Mononuclear cell (primary cell): ENCODE results near the gene HSD17B13. TPM values are rescaled to one million over a fixed set of nuclear protein-coding genes. Genes with fewer than 3 reads are reported as not detected.
"Not testable (repeated sequence)": the region's sequence is repeated elsewhere in the genome, so short reads cannot be mapped to it uniquely, and the experiment has no call there.

Source experiments
- H3K27me3 ChIP-seq: 2 replicates; pipeline ENCODE4 v1.6.0; 2011; ENCODE audit warnings: low read length, control low read depth; ENCODE audit not compliant: insufficient read depth
- H3K4me1 ChIP-seq: 2 replicates; pipeline ENCODE4 v1.5.1; 2011; ENCODE audit warnings: mild to moderate bottlenecking, low read length, control low read depth; ENCODE audit not compliant: insufficient read depth
- H3K4me3 ChIP-seq: 2 replicates; pipeline ENCODE4 v1.5.1; 2011; ENCODE audit warnings: mild to moderate bottlenecking, low read length, moderate library complexity
- H3K9me3 ChIP-seq: 2 replicates; pipeline ENCODE4 v1.5.1; 2011; ENCODE audit warnings: low read depth, mild to moderate bottlenecking, control low read depth, low read length
- total RNA-seq: library from RNA; depleted of rRNA; stranded (reverse); fragments of >200 nt; gene quantifications from one replicate; pipeline ENCODE4 v1.2.3, GENCODE V29; 2012

The HSD17B13 gene
- total RNA-seq, 1 donor: 1.6 TPM

DNA sequence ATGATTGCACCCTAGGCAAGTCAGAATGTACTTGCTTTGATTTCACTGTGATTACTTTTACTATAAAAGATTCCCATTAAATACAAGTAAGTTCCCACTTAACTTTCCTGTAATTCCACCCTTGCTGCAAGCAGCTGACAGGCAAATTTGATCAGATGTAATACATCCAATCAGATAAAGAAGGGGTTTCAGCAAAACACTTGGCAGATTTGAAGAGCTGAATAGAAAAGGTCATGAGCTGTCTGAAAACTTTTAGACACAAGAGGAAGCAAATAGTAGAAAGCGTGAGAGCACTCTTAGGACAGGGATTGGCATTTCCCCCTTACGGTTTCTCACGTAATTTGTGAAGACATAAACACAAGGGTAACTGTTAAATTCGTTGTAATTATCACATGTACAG is 22.8 kb downstream of the HSD17B13 start:
- H3K27me3 ChIP-seq: no peaks in the 10 kb centered on the region
- H3K9me3 ChIP-seq: no peaks in the 10 kb centered on the region
- no peak overlapping the region for H3K4me3 ChIP-seq
- H3K4me1 ChIP-seq: no peaks in the 10 kb centered on the region

DNA sequence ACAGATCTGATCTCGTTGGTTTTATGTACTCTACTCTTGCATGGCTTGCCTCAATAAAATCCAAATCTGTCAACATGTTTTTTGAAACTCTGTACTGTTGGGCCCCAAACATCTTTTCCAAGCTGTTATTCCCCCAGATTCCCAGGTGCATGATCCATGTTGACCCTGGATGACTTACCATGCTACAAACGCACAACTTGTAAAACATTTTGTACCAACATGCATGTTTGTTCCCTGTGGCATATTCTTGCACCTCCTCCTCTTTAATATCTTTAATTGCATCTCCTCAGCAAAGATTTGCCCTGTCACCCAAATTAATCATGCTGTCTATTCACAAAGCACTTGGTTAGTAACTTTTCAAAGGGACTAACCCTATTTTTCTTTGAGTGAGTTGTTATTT is 24.3 kb downstream of the HSD17B13 start:
- no peaks in the 10 kb centered on the region for H3K4me1 ChIP-seq
- no peak overlapping the region for H3K4me3 ChIP-seq
- no peaks in the 10 kb centered on the region for H3K9me3 ChIP-seq
- no peaks in the 10 kb centered on the region for H3K27me3 ChIP-seq

DNA sequence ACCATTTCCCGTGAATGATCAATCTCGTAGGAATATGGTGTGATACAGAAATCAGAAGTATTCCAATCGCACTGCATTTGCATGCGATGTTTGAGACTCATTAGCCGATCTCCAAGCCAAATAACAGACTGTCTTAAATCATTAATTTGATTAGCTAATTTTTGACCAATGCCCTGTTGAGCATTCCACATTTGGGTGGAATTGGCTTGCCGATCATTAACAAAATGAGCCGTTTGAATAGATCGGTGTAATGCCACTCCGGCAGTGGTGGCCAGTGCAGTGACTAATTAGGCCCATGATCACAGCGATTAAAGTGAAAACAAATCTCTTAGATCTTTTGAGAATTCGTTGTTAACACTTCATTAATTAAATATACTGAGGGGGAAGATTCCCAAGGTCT is 27.8 kb downstream of the HSD17B13 start:
- not testable (repeated sequence) for H3K4me3 ChIP-seq, H3K9me3 ChIP-seq, H3K27me3 ChIP-seq, H3K4me1 ChIP-seq

DNA sequence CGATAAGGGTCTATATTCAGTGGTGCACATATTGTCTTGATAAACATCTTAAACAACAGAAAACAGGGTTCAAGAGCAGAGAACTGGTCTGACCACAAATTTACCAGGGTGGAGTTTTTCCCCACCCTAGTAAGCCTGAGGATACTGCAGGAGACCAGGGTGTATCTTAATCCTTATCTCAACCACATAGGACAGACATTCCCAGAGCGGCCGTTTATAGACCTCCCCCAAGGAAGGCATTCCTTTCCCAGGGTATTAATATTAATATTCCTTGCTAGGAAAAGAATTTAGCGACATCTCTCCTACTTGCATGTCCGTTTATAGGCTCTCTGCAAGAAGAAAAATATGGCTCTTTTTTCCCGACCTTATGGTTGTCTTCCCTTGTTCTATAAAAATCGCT is 28.8 kb downstream of the HSD17B13 start:
- H3K27me3 ChIP-seq, H3K4me3 ChIP-seq, H3K9me3 ChIP-seq, H3K4me1 ChIP-seq: not testable (repeated sequence)

DNA sequence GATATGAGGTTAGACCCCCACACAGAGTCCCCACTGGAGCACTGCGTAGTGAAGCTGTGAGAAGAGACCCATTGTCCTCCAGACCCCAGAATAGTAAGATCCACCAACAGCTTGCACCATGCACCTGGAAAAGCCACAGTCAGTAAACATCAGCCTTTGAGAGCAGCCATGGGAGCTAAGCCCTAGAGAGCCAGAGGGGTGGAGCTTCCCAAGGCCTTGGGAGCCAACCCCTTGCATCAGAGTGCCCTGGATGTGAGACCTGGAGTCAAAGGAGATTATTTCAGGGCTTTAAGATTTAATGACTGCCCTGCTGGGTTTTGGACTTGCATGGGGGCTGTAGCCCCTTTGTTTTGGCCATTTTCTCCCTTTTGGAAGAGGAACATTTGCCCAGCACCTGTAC is 35.7 kb downstream of the HSD17B13 start:
- Histone ChIP-seq H3K27me3 (no peaks in the 10 kb centered on the region), H3K4me3 (no peak overlapping the region), H3K9me3 (no peaks in the 10 kb centered on the region), H3K4me1 (no peaks in the 10 kb centered on the region)

DNA sequence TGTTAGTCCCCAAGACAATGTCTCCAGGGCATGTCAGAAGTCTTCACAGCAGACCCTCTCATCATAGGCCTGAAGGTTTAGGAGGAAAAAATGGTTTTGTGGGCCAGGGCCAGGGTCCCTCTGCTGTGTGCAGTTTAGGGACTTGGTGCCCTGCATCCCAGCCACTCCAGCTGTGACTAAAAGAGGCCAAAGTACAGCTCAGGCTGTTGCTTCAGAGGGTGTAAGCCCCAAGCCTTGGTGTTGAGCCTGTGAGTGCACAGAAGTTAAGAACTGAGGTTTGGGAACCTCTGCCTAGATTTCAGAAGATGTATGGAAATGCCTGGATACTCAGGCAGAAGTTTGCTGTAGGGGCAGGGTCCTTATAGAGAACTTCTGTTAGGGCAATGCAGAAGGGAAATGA is 38.4 kb downstream of the HSD17B13 start:
- not testable (repeated sequence) for H3K4me3 ChIP-seq, H3K27me3 ChIP-seq, H3K4me1 ChIP-seq, H3K9me3 ChIP-seq

DNA sequence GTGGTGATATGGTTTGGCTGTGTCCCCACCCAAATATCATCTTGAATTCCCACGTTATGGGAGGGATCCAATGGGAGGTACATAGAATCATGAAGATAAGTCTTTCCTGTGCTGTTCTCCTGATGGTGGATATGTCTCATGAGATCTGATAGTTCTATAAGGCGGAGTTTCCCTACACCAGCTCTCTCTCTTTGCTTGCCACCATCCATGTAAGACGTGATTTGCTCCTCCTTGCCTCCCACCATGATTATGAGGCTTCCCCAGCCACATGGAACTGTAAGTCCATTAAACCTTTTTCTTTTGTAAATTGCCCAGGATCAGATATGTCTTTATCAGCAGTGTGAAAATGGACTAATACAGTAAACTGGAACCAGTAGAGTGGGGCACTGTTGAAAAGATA is 39.5 kb downstream of the HSD17B13 start:
- no peak overlapping the region for H3K4me3 ChIP-seq
- H3K27me3 ChIP-seq: no peaks in the 10 kb centered on the region
- H3K9me3 ChIP-seq: no peaks in the 10 kb centered on the region
- no peaks in the 10 kb centered on the region for H3K4me1 ChIP-seq

DNA sequence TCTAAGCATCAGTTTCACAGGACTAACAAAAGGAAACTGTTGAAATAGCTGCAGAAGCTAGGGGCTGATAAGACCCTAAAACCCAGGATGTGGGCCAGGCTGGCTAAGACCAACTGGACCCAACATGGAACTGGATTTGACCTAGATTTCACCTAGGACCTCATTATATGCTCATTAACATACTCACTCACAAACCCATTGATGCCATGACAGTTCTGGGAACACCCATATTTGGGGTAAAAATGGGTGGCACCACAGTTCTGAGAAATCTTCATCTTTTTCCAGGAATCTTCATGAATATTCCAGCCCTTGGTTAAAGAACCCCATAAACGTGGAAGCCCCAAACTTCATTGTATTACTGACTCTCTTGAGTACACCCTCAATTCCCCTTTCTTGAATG is 41.1 kb downstream of the HSD17B13 start:
- no peaks in the 10 kb centered on the region for H3K4me1 ChIP-seq
- H3K27me3 ChIP-seq: no peaks in the 10 kb centered on the region
- no peaks in the 10 kb centered on the region for H3K9me3 ChIP-seq
- H3K4me3 ChIP-seq: no peak overlapping the region

DNA sequence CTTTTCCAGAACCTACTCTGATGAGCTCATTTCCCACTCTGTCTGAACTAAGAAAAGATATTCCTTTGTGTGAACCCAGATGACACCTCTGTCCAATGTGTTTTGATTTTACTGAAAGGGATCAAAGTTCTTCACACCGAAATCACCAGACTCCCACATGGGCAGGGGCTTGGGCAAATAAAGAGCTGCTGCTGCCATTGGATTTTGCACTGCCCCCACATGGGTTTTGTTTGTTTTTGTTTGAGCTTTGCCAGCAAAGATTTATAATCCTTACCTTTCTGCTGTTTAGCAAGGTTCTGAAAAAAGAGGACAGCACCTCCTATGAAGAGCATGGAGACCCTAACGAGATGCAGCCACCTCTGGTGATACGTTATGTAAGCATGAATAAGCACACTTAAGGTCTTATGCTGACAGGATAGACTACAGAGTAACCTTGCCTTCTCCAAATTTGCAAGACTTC is 44.3 kb downstream of the HSD17B13 start:
- H3K4me3 ChIP-seq: no peak overlapping the region
- H3K9me3 ChIP-seq: no peaks in the 10 kb centered on the region
- no peaks in the 10 kb centered on the region for H3K4me1 ChIP-seq
- no peaks in the 10 kb centered on the region for H3K27me3 ChIP-seq

DNA sequence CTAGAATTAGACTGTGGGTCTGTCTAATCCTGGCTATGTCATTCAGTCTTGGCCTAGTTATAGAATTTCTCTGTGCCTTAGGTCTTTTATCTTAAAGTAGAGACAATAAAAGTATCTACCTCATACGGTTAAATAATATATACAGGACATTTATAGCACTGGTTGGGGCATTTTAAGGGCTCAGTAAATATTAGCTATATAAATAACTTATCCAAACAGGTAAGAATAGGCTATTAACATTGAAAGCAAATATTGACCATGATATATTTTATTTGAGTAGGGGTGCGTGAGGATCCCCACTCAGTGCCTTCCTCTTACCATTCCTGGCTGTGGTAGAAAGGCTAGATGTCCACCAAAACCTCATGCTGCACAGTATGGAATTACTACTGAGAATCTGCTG is 47.4 kb downstream of the HSD17B13 start:
- Histone ChIP-seq H3K4me3 (no peak overlapping the region), H3K9me3 (no peaks in the 10 kb centered on the region), H3K4me1 (no peaks in the 10 kb centered on the region), H3K27me3 (no peaks in the 10 kb centered on the region)

DNA sequence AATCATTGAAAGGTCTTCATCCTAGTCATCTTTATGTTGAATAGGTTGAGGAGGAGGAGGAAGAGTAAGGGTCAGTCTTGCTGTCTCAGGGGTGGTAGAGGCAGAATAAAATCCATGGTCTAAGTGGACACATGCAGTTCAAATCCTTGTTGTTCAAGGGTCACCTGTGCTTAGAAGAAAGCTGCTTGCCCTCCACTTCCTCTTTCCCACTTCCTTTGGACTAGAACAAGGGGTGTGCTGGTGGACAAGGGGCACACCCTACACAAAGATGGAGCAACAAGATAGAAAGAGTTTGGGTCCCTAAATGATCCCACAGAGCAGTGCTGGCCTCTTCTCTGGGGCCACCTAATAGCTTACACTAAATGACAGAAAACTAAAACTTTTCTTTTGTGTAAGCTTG is 47.9 kb downstream of the HSD17B13 start:
- Histone ChIP-seq H3K9me3 (no peaks in the 10 kb centered on the region), H3K27me3 (no peaks in the 10 kb centered on the region), H3K4me1 (no peaks in the 10 kb centered on the region), H3K4me3 (no peak overlapping the region)

DNA sequence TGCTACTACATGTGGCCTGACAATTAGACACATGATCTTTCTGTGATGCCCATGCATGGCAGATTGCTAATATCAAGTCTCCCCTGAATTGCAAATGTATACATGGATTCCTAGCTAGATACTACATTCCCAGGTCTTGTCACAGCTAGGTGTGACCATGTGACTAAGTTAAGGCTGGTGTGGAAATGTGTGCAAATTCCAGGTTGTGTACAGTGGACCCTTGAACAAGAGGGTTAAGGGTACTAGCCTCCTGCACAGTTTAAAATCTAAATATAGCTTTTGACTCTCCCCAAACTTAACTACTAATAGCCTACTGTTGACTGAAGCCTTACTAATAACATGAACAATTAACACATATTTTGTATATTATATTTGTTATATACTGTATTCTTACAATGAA is 48.4 kb downstream of the HSD17B13 start:
- no peaks in the 10 kb centered on the region for H3K9me3 ChIP-seq
- no peaks in the 10 kb centered on the region for H3K4me1 ChIP-seq
- H3K27me3 ChIP-seq: no peaks in the 10 kb centered on the region
- no peak overlapping the region for H3K4me3 ChIP-seq

DNA sequence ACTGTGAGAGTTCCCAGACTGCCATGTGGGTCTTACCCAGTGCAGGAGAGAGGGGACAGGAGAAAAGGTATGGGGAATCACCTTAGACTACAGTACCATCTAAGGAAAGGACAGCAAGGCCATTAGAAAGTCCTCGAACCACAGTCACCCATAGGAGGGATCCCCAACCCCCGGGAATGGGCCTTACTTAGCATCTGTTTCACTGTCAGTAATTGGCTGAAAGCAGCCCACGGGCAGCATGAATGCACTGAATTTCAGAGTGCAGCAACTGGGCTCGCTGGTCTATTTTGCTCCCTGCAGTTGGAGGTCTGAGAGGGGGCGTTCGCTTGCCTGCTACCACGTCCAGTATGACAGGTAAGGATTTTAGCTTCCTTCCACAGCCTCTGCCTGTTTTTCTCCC is 51.9 kb downstream of the HSD17B13 start:
- Histone ChIP-seq H3K27me3 (no peaks in the 10 kb centered on the region), H3K4me3 (no peak overlapping the region), H3K9me3 (no peaks in the 10 kb centered on the region), H3K4me1 (no peaks in the 10 kb centered on the region)

DNA sequence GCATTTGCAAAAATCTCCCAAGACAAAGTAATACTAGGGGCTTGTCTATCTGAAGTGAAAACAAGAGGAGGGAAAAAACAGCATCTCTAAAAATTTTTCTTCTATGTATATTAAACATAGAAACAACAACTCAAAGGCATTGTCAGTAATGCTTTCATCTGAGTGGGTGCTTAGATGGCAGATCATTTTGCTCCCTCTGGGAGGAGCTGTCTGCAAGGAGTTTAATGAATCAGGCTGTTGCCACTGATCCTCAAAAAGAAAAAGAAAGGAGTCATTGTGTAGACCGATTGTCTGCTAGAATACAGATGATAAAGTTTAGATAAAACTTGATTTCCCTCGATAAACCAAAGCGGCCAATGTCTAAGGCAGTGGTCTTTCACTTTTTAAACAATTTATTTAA is 52.5 kb downstream of the HSD17B13 start:
- Histone ChIP-seq H3K4me3 (no peak overlapping the region), H3K4me1 (no peaks in the 10 kb centered on the region), H3K27me3 (no peaks in the 10 kb centered on the region), H3K9me3 (no peaks in the 10 kb centered on the region)

DNA sequence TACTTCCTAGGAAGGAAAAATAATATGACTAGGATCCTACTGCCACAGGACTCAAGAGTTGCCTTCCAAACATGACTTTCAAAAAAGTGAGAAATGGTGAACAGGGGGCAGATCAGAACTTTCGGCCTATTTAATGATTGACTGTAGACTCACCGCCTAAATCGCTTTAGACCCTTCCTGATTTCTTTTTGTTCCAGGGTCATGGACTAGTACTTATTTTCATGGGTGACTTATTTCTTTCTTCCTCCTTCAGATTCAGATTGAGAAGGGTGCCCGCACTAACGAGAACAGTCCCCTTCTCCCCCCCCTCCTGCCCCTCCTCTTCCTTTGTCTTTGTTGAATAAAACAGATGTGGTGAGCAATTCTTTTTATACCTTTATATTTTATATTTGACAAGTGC is 54.3 kb downstream of the HSD17B13 start:
- Histone ChIP-seq H3K9me3 (no peaks in the 10 kb centered on the region), H3K4me1 (peaks cover 3% of the 10 kb centered on the region), H3K27me3 (no peaks in the 10 kb centered on the region), H3K4me3 (no peak overlapping the region)

DNA sequence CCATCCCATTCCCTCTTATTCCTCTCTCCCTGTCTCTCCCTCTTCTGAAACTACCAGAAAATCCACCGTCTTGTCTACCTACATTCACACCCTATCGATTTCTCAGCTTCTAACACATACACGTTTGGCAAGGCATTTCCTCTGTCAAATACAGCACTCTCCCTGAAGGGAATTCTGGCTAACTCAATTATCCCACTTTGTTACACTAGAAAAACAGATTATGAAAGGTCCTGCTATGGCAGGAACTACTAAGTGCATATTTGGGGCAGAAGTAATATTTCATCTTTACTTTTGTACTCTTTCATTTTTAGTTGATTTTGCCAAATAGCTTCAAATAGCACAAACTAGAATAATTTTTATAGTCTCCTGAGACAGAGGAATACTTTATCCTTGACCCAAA is 55.7 kb downstream of the HSD17B13 start:
- Histone ChIP-seq H3K9me3 (no peaks in the 10 kb centered on the region), H3K27me3 (no peaks in the 10 kb centered on the region), H3K4me1 (peaks cover 3% of the 10 kb centered on the region), H3K4me3 (no peak overlapping the region)

DNA sequence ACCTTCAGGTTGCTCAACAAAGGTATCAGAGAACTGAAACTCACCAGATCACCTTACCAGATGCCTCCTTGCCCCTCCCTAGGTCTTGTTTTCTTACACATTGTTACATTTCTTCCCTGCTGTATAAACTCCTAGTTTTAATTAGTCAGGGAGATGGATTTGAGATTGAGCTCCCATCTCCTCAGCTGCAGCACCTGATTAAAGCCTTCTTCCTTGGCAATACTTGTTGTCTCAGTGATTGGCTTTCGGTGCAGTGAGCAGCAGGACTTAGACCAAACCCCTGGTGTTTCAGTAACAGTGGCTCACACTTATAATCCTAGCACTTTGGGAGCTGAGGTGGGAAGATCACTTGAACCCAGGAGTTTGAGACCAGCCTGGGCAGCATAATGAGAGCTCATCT is 59.8 kb downstream of the HSD17B13 start:
- Histone ChIP-seq H3K9me3 (no peaks in the 10 kb centered on the region), H3K4me1 (peaks cover 3% of the 10 kb centered on the region), H3K4me3 (no peak overlapping the region), H3K27me3 (no peaks in the 10 kb centered on the region)
